Gastrocnemius medialis (tissue), 4 donors: Measurements from ENCODE around the gene INPP5J.

Experiments
- CTCF ChIP-seq, 5 experiments: fragments of 450-650 bp in 3 of 5; fragments of 200-600 bp in 2 of 5; sonication (generic) in 2 of 5; IDR thresholded peaks in 4 of 5; conservative IDR thresholded peaks in 1 of 5; 1 replicate in 4 of 5; 2 replicates in 1 of 5; pipeline ENCODE4 v1.5.1; 2016 to 2019; ENCODE audit warnings: antibody characterized with exemption in 5 of 5, mild to moderate bottlenecking in 3 of 5, moderate library complexity in 3 of 5
- POLR2A ChIP-seq, 2 donors: fragments of 450-650 bp; IDR thresholded peaks; one replicate each; pipeline ENCODE4 v1.6.1; 2017; ENCODE audit warnings: antibody characterized with exemption in 2 of 2, mild to moderate bottlenecking in 2 of 2, moderate library complexity in 2 of 2

- TF ChIP-seq CTCF (IDR thresholded peaks at IDR 0.05 in 4 of 5, conservative IDR thresholded peaks at IDR 0.05 in 1 of 5) (no peak), POLR2A (IDR thresholded peaks at IDR 0.05) (no peak)
Observed at GRCh38 chr22:31083377-31083768, 39.4 kb upstream of the INPP5J start.
